Activated naive CD4-positive, alpha-beta T cell treated with anti-CD3 and anti-CD28 coated beads, Interleukin-2, amount 50 U/mL, for 72 hours (primary cell): Measurements from ENCODE around the gene SCUBE2. TPM values are rescaled to one million over a fixed set of nuclear protein-coding genes. Genes with fewer than 3 reads are reported as not detected.
"Not testable (repeated sequence)": the region's sequence is repeated elsewhere in the genome, so short reads cannot be mapped to it uniquely, and the experiment has no call there.

ENCODE experiments used
- ATAC-seq, 2 donors: fragments of 150-1000 bp; cut with Tn5 transposase; 2 replicates each; pipeline ENCODE4 v1.10.0; 2021; ENCODE audit warnings: mild to moderate bottlenecking in 2 of 2, moderate library complexity in 2 of 2
- DNase-seq, 2 donors: peaks; one replicate each; pipeline ENCODE4 v3.0.0; 2021 to 2022; ENCODE audit warnings: low spot score in 2 of 2
- H3K27ac Mint-ChIP-seq, 2 donors: one replicate each; pipeline ENCODE4 v1.8.0; 2022; ENCODE audit warnings: mild to moderate bottlenecking in 2 of 2, mixed read lengths in 2 of 2
- H3K36me3 Mint-ChIP-seq, 2 donors: one replicate each; pipeline ENCODE4 v1.8.0; 2022; ENCODE audit warnings: mixed read lengths in 2 of 2
- H3K9me3 Mint-ChIP-seq, 2 donors: one replicate each; pipeline ENCODE4 v1.8.0; 2022; ENCODE audit warnings: mixed read lengths in 2 of 2
- total RNA-seq, 2 donors: library from RNA; stranded (reverse); gene quantifications; one replicate each; pipeline ENCODE4 v1.2.3, GENCODE V29; 2022

The SCUBE2 gene
- total RNA-seq, 2 donors from 2014 or later = 0.61 to 0.70 TPM

DNA sequence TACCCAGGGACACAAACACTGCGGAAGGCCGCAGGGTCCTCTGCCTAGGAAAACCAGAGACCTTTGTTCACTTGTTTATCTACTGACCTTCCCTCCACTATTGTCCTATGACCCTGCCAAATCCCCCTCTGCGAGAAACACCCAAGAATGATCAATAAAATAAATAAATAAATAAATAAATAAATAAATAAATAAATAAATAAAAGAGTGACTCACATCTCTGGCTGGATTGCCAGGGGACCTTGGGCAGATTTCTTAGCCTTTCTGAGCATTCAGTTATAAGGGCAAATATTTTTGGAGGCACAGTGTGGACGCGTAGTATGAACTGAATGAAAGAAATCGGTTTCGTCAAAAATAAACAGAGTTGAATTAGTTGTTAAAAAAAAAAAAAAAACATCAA lies 112.0 kb downstream of the SCUBE2 start:
- H3K9me3 Mint-ChIP-seq, ATAC-seq, H3K27ac Mint-ChIP-seq, DNase-seq, H3K36me3 Mint-ChIP-seq: not testable (repeated sequence)

DNA sequence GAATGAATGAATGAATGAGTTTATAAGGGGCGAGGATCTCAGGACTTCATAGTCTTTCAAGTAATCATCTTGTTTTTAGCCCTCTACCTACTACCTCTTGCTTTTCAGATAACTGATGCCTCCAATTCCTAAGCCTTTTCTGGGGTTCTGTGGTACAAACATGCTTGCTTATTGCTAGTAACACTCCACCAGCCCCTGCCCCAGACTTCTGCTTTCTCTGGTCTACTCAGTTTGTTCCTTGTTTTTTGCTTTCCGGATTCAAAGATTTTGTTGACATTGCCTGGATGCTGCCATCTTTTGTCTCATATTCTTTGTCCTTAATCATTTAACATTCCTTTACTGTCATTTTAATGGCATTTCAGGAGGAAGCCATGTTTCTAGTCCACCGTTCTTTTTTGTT lies 118.3 kb downstream of the SCUBE2 start:
- ATAC-seq (no peak), DNase-seq (no peak)
- Mint-ChIP-seq H3K9me3 (no peaks in the 10 kb centered on the region), H3K27ac (peak overlapping the region in 1 of 2 donors; percentile 11), H3K36me3 (no peaks in the 10 kb centered on the region)

DNA sequence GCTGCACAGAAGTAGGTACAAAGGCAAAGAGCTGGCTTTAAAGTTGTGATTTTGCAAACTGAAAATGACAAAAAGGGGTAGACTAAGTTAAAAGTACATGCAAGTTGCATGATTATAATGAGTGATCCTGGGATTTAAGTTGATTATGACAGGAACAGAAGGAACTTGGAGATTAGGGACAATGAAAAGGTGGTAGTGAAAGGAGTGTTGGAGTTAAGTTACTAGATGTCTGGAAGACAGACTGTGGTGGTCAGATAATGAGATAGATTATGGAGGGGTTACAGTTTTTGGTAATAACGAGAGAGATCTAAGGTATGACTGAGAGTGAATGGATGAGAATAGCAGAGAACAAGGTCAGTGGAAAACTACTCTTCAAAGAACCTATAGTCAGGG lies 119.5 kb downstream of the SCUBE2 start:
- DNase-seq = no peak
- no peak for ATAC-seq
- H3K9me3 Mint-ChIP-seq = no peaks in the 10 kb centered on the region
- no peaks in the 10 kb centered on the region for H3K36me3 Mint-ChIP-seq
- no peak overlapping the region for H3K27ac Mint-ChIP-seq

DNA sequence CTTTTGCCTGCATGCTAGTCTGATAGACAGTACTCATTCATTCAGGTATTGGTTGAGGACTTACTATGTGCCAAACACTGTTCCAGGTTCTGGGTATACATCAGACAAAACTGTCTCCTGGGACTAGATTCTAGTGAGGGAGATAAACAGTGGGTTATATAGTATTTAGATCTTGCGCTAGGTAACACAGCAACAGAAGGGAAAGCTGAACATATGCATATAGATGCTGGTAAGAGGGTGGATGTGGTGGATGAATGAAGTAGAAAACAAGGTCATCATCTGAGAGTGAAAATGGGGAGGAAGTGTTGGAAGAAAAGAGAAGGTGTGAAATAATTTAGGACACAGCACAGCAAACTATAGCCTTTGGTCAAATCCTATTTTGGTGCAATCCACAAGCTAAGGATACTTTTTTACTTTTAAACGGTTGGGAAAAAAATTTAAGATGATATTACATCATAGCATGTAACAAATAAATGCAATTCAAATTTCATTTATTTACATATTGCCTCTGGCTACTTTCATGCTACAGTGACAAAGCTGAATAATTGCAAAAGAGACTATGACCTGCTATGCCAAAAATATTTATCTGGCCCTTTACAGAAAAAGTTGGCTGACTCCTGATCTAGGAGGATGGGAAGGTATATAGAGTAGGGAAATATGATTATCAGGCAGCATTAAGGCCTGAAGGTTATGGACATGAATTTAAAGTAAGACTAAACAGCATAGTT lies 120.0 kb downstream of the SCUBE2 start:
- Mint-ChIP-seq H3K36me3 (no peaks in the 10 kb centered on the region), H3K27ac (no peak overlapping the region), H3K9me3 (no peaks in the 10 kb centered on the region)
- DNase-seq (no peak), ATAC-seq (no peak)

Other genes with a start within 250 kb of the SCUBE2 start
- gene AKIP1, start 180.4 kb downstream of the SCUBE2 start, total RNA-seq = 10 to 100 TPM; 25.9 to 32.9 TPM
- not detected for gene C11orf16, start 158.7 kb downstream of the SCUBE2 start, total RNA-seq
- not detected for gene ASCL3, start 148.6 kb downstream of the SCUBE2 start, total RNA-seq
- 10 to 100 TPM; 13.2 to 21.6 TPM for gene TMEM9B, start 127.2 kb downstream of the SCUBE2 start, total RNA-seq
- gene NRIP3, start 87.6 kb downstream of the SCUBE2 start, total RNA-seq = 1 to 10 TPM; 2.3 to 3.0 TPM
- gene DENND5A, start 173.8 kb upstream of the SCUBE2 start, total RNA-seq = 10 to 100 TPM; 66.4 to 94.0 TPM
- gene TMEM41B, start 223.0 kb upstream of the SCUBE2 start, total RNA-seq = 10 to 100 TPM; 30.5 to 41.1 TPM